KOPT-K1 (cell line): ENCODE results near the gene TMPRSS11E.
"Not testable (repeated sequence)": the region's sequence is repeated elsewhere in the genome, so short reads cannot be mapped to it uniquely, and the experiment has no call there.

Experiments used
- H3K27ac ChIP-seq: fragments of 200-600 bp; sonication (generic); 2 replicates; pipeline ENCODE4 v1.5.1; 2016; ENCODE audit warnings: antibody characterized with exemption, mild to moderate bottlenecking, low read depth, low read length; ENCODE audit not compliant: poor library complexity, severe bottlenecking
- H3K36me3 ChIP-seq: fragments of 200-600 bp; sonication (generic); 2 replicates; pipeline ENCODE4 v1.5.1; 2017; ENCODE audit warnings: antibody characterized with exemption, mild to moderate bottlenecking, low read length, moderate library complexity; ENCODE audit not compliant: insufficient read depth
- H3K9me3 ChIP-seq: fragments of 200-600 bp; sonication (generic); 2 replicates; pipeline ENCODE4 v1.5.1; 2017; ENCODE audit warnings: antibody characterized with exemption, low read length, mild to moderate bottlenecking; ENCODE audit not compliant: insufficient read depth, poor library complexity, severe bottlenecking

The TMPRSS11E gene

DNA sequence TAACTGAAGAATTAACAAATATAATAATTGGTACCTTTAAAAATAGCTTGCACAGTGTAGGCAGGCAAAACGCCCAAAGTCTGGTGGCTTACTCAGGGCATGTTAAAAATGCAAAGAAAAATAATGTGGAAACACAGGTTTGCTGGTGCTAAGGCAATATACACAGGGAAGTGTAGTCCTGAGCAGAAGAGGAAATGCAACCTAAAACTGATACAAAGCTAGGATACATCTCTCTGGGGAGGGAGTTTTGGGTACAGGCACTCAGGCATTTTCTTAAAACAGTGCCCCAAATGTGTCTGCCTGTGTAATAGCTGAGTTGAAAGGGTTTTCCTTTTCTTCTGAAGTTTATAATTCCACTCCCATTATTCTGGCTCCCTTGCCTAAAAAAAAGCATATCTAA is 47.4 kb downstream of the TMPRSS11E start:
- Histone ChIP-seq H3K36me3 (no peaks in the 10 kb centered on the region), H3K27ac (no peak overlapping the region), H3K9me3 (no peaks in the 10 kb centered on the region)

DNA sequence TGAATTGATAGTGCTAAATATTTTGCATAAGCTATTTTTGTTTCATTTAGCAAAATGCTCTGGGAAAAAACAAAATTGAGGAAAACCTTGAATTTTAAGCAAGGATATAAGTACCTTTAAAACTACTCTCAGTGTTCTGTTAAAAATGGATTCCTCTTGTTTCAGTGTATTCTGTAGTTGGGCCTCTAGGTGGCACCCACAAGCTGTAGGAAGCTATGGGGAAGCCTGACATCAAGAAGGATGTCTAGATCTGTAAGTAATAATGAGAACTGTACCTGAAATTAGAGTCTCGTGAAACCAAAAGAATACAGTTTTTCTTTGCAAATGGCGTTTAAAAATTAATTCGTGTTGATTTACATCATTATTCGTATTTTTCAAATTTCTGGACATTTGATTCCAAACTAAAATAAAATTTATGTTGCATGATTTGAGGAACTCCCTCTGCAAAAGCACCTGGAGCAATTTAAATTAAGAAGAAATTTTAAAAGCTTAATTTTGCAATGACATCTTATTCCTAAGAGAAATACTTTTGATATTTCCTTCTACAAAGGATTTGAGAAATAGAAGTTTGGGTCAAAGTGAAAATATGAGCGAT is 51.2 kb downstream of the TMPRSS11E start:
- Histone ChIP-seq H3K36me3 (no peaks in the 10 kb centered on the region), H3K27ac (no peak overlapping the region), H3K9me3 (no peaks in the 10 kb centered on the region)

DNA sequence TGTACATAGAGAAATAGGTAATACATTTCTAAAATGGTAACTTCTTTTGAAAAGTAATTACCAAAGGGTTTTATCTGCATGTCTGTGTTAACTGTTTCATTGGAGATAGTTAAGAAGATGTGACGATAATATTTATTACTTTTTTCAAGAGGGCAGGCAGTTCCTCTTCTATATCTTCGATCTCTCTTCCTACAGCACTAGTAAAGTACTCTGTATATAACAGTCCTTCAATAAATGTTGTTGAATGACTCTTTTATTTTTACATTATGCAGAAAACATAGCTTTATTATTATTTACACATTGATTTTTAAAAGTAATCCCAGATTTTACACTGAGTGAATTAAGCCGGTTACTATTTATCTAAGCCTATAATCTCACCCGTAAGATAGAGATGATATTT is 51.8 kb downstream of the TMPRSS11E start:
- H3K9me3 ChIP-seq: no peaks in the 10 kb centered on the region
- no peak overlapping the region for H3K27ac ChIP-seq
- no peaks in the 10 kb centered on the region for H3K36me3 ChIP-seq

DNA sequence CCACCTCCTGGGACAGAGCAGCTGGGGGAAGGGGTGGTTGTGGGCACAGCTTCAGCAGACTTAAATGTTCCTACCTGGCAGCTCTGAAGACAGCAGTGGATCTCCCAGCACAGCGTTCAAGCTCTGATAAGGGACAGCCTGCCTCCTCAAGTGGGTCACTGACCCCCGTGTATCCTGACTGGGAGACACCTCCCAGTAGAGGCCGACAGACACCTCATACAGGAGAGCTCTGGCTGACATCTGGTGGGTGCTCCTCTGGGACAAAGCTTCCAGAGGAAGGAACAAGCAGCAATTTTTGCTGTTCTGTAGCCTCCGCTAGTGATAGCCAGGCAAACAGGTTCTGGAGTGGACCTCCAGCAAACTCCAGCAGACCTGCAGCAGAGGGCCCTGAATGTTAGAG is 56.2 kb downstream of the TMPRSS11E start:
- not testable (repeated sequence) for H3K9me3 ChIP-seq, H3K27ac ChIP-seq, H3K36me3 ChIP-seq

DNA sequence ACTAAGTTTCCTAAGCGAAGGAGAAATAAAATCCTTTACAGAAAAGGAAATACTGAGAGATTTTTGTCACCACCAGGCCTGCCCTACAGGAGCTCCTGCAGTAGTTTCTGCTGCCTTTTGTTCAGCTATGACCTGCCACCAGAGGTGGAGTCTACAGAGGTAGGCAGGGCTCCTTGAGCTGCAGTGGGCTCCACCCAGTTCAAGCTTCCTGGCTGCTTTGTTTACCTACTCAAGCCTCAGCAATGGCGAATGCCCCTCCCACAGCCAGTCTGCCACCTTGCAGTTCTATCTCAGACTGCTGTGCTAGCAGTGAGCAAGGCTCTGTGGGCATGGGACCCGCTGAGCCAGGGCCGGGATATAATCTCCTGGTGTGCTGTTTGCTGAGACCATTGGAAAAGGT is 57.6 kb downstream of the TMPRSS11E start:
- not testable (repeated sequence) for H3K36me3 ChIP-seq, H3K27ac ChIP-seq, H3K9me3 ChIP-seq

DNA sequence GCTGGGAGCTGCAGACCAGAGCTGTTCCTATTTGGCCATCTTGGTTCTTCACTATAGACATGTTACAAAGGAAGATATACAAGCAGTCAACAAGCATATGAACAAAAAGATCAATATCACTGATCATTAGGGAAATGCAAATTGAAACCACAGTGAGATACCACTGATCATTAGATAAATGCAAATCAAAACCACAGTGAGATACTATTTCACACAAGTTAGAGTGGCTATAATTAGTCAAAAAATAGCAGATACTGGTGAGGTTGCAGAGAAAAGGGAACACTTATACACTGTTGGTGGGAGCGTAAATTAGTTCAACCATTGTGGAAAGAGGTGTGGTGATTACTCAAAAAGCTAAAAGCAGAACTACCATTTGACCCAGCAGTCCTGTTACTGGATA is 58.2 kb downstream of the TMPRSS11E start:
- not testable (repeated sequence) for H3K27ac ChIP-seq, H3K36me3 ChIP-seq, H3K9me3 ChIP-seq

DNA sequence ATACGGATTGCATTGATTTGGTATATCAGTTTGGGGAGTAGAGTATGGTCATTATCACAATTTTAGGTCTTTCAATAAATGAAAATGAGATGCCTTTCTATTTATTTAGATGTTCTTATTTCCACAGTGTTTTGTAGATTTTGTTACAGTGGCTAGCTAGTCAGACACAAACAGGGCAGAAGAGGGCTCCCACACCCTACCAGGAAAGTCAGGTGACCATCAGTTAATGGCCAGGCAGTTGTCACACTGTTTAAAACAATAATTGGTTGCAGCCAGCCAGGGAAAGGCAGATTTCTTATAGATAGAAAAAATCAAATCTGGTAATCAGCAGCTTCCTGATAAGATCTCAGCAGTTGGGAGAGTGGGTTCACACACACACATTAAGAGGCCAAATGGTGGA is 71.6 kb downstream of the TMPRSS11E start:
- Histone ChIP-seq H3K27ac (no peak overlapping the region), H3K9me3 (no peaks in the 10 kb centered on the region), H3K36me3 (no peaks in the 10 kb centered on the region)

DNA sequence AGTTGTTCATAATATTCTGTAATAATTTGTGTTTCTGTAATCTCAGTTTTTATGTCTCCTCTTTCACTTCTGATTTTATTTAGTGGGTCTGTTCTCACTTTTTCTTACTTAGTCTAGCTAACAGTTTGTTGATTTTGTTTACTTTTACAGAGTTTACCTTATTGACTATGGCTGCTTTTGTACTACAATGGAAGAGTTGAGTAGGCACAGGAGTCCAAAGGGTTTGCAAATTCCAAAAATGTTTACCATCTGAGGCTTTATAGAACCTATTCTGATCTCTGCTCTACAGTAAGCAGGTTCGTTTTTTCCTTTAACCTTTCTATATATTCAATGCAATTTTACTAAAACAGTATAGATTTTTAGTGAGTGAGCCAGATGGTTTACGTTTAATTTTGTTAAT is 73.7 kb downstream of the TMPRSS11E start:
- Histone ChIP-seq H3K36me3 (no peaks in the 10 kb centered on the region), H3K9me3 (no peaks in the 10 kb centered on the region), H3K27ac (no peak overlapping the region)

DNA sequence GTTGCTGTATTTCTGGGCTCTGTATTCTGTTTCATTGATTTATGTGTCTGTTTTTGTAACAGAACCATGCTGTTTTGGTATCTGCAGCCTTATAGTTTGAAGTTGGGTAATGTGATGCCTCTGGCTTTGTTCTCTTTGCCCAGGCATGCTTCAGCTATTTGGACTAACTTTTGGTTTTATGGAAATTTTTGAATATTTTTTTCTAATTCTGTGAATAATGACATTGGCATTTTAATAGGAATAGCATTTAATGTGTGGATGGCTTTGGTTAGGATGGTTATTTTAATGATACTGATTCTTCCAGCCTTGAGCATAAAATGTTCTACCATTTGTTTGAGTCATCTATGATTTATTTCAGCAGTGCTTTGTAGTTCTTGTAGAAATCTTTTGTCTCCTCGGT is 75.0 kb downstream of the TMPRSS11E start:
- not testable (repeated sequence) for H3K27ac ChIP-seq, H3K36me3 ChIP-seq, H3K9me3 ChIP-seq

DNA sequence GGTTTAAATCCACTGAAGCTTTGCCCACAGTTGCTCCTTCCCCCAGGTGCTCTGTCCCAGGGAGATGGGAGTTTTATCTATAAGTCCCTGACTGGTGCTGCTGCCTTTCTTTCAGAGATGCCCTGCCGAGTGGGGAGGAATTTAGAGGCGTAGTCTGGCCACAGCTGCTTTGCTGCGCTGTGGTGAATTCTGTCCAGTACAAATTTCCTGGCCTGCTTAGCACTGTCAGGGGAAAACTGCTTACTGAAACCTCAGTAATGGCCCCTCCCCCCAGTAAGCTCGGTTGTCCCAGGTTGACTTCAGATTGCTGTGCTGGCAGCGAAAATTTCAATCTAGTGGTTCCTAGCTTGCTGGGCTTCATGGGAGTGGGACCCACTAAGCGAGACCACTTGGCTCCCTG is 88.7 kb downstream of the TMPRSS11E start:
- no peak overlapping the region for H3K27ac ChIP-seq
- H3K36me3 ChIP-seq: no peaks in the 10 kb centered on the region
- H3K9me3 ChIP-seq: no peaks in the 10 kb centered on the region

DNA sequence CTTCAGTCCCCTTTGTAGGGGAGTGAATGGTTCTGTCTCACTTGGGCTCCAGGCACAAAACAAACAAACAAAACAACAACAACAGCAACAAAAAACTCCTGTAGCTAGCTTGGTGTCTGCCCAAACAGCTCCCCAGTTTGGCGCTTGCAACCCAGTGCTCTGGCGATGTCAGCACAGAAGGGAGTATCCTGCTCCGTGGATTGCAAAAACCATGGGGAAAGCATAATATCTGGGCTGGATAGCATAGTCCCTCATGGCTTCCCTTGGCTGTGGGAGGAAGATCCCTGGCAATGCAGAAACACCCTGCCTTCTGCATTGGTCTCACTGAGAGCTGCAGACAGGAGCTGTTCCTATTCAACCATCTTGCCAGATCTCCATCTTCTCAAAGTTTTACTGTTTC is 89.1 kb downstream of the TMPRSS11E start:
- Histone ChIP-seq H3K36me3 (no peaks in the 10 kb centered on the region), H3K27ac (no peak overlapping the region), H3K9me3 (no peaks in the 10 kb centered on the region)

DNA sequence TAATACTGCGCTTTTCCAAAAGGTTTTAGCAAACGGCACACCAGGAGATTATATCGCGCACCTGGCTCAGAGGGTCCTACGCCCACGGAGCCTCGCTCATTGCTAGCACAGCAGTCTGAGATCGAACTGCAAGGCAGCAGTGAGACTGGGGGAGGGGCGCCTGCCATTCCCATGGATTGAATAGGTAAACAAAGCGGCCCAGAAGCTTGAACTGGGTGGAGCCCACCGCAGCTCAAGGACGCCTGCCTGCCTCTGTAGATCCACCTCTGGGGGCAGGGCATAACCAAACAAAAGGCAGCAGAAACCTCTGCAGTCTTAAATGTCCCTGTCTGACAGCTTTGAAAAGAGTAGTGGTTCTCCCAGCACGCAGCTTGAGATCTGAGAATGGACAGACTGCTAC is 95.5 kb downstream of the TMPRSS11E start:
- not testable (repeated sequence) for H3K9me3 ChIP-seq, H3K36me3 ChIP-seq, H3K27ac ChIP-seq
